NCI-H226 (cell line): ENCODE measurements around the gene CD38.
"Not testable (repeated sequence)": the region's sequence is repeated elsewhere in the genome, so short reads cannot be mapped to it uniquely, and the experiment has no call there.

Experiments
- DNase-seq: peaks from one replicate; pipeline ENCODE4 v3.0.0-alpha.2; 2015

Gene CD38

GRCh38 chr4:15802497-15802896 is 24.4 kb downstream of the CD38 start:
- DNase-seq = not testable (repeated sequence)

GRCh38 chr4:15805583-15806517 is 27.7 kb downstream of the CD38 start:
- DNase-seq = peak; percentile 10

- no peak for DNase-seq
Measured at GRCh38 chr4:15809058-15809457, 30.9 kb downstream of the CD38 start.

- DNase-seq = no peak
Measured at GRCh38 chr4:15809466-15809865, 31.3 kb downstream of the CD38 start.

- no peak for DNase-seq
Measured at GRCh38 chr4:15811703-15812337, 33.7 kb downstream of the CD38 start.

GRCh38 chr4:15832523-15833451 is 54.7 kb downstream of the CD38 start:
- no peak for DNase-seq

GRCh38 chr4:15833801-15834200 is 55.7 kb downstream of the CD38 start:
- no peak for DNase-seq

GRCh38 chr4:15836362-15836761 is 58.2 kb downstream of the CD38 start:
- DNase-seq = no peak

GRCh38 chr4:15837591-15837990 is 59.5 kb downstream of the CD38 start:
- DNase-seq = no peak

GRCh38 chr4:15841194-15841730 is 63.1 kb downstream of the CD38 start:
- DNase-seq = not testable (repeated sequence)

- no peak for DNase-seq
Measured at GRCh38 chr4:15847746-15848145, 69.6 kb downstream of the CD38 start.

- DNase-seq = no peak
Measured at GRCh38 chr4:15848191-15848842, 70.2 kb downstream of the CD38 start.

- no peak for DNase-seq
Measured at GRCh38 chr4:15851969-15852368, 73.8 kb downstream of the CD38 start.

- DNase-seq = no peak
Measured at GRCh38 chr4:15852524-15852923, 74.4 kb downstream of the CD38 start.

GRCh38 chr4:15853345-15853744 is 75.2 kb downstream of the CD38 start:
- no peak for DNase-seq

- no peak for DNase-seq
Measured at GRCh38 chr4:15855804-15856475, 77.8 kb downstream of the CD38 start.

- DNase-seq = not testable (repeated sequence)
Measured at GRCh38 chr4:15861198-15861597, 83.1 kb downstream of the CD38 start.

- DNase-seq = no peak
Measured at GRCh38 chr4:15864651-15865566, 86.8 kb downstream of the CD38 start.

GRCh38 chr4:15868111-15868510 is 90.0 kb downstream of the CD38 start:
- DNase-seq = no peak

- no peak for DNase-seq
Measured at GRCh38 chr4:15868826-15869413, 90.8 kb downstream of the CD38 start.
